NCI-H510A treated with DMSO at 0.1 percent for 48 hours (cell line): ENCODE data around the gene LSM11.
"Not testable (repeated sequence)": the region's sequence is repeated elsewhere in the genome, so short reads cannot be mapped to it uniquely, and the experiment has no call there.

Experiments used
- DNase-seq: peaks from one replicate; lab custom pipeline; 2025; lab: John Stamatoyannopoulos, UW

The LSM11 gene

DNA sequence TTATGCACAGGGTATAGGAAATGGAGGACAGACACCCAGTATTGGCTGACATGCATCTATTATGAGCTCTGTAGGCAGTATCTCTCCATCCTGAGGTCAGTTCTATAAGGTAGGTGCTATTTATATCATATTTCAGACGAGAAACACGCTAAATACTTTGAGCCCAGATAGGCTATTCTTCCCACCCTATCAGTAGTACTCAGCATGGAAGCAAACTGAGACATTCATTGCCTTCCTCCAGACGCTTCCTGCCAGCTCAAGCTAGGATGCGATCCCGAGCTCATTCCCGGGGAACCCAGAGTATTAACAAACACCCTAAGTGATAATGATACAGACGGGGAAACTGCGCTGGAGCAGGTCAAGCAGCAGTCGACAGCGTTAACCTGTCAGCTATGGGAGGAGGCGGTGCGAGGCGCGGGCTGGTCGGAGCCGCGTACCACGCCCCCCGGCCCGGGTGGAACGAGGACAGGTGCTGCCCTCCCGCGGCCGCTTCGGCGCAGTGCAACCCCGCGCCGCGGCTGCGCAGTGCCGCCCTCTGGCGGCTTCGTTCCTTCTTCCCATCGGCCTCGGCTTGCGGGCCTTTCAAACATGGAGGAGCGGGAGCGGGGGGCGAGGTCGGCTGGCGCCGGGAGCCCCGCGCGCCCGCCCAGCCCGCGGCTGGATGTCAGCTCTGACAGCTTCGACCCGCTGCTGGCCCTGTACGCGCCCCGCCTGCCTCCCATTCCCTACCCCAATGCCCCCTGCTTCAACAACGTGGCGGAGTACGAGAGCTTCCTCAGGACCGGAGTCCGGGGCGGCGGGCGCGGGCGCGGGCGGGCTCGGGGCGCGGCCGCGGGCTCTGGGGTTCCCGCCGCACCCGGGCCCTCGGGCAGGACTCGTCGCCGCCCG, at the start of gene LSM11:
Gene LSM11 (plus strand): TSS at position 550 of the 888 bp plus-strand sequence. CDS start 39 bp downstream, at position 589.
- DNase-seq: peak; percentile 69

DNA sequence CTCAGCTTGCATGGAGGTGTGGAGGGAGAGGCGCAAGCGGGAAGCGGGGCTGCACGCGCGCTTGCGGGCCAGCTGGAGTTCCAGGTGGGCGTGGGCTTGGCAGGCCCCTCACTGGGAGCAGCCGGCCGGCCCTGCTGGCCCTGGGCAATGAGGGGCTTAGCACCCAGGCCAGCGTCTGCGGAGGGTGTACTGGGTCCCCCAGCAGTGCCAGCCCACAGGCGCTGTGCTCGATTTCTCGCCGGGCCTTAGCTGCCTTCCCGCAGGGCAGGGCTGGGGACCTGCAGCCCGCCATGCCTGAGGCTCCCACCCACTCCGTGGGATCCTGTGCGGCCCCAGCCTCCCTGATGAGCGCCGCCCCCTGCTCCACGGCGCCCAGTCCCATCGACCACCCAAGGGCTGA, 49.7 kb upstream of the LSM11 start:
- not testable (repeated sequence) for DNase-seq

DNA sequence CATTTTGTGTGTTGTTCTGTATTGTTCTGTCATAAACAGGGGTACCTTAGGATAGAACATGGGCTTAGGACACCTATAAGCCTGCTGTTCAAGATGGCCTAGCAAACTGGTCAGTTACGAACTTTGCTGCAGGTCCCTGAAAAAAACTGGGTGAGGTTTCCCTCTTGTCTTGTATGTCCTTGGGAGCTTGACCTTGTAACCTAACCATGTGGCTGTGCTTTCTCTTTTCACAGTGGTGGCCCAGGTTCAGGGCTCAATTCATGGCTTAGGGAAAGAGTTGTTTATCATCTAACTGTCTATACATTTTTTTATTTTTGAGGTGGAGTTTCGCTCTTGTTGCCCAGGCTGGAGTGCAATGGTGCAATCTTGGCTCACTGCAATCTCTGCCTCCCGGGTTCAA, 47.4 kb upstream of the LSM11 start:
- DNase-seq: not testable (repeated sequence)

DNA sequence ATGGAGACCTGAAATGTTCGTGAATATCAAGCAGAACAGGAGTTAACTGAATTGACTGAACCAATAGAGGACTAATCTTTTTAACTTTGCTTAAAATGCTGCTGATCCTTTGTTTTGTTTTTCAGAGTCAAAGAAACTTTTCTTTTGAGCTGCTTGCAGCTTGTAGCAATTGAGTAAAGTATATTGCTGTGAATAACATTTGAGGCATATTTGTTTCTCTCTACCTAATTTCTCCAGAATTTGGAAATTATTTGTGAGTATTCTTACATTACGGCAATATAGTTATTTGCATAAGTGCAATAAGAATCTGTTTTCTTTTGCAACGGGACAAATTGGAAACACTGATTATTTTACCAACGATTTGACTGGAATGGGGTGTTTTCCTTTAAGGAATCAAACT, 44.8 kb upstream of the LSM11 start:
- not testable (repeated sequence) for DNase-seq

DNA sequence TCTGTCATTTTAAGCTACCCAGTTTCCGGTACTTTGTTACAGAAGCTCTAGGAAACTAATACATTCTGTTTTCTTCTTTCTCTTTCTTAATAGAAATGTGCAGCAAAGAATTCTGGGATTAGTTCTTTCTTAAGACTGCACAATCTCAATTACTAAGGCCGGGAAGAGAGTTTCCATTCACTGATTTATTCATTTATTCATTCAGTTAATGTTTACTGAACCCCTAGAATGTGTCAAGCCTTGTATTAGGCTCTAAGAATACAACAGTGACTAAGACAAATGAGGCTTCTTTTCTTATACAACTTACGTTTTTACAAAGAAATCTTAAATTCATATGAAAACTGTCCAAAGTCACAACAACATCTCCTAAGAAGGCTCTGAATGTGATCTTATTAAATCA, 39.8 kb upstream of the LSM11 start:
- no peak for DNase-seq

DNA sequence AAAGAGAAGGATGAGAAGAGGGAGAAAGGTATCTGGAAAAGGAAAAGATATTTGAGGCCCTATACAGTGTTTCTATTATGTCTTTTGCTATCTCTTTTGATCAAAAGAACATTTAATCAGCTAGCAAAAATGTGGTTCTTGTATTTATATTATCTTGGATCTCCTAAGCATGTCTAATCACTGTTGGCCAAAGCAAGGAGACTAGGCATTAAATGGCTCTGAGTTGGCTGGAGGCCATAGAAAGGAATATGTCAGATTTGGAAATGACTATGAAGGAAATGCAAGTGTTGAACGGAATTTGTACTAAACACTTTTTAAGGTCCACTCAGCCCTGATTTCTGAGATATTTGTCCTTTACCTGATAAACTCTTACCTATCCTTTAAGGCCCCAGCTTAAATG, 34.6 kb upstream of the LSM11 start:
- DNase-seq: no peak

DNA sequence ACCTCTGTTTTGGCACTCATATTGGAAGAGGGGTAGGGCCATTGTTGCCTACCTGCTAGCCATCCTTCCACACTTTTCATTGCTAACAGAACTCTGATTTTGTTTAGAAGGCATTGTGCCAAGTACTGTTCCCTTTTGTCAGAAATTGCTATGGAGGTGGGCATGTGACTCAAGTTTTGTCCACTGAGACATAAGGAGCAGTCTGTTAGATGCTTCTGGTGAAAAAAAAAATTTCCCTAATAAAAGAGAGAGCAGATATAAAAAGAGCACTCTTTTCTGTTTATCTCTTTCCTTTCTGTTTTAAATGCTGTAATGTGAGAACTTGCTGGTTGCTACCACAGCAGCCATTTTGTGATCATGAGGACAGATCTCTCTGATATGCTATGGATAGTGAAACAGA, 34.2 kb upstream of the LSM11 start:
- no peak for DNase-seq

DNA sequence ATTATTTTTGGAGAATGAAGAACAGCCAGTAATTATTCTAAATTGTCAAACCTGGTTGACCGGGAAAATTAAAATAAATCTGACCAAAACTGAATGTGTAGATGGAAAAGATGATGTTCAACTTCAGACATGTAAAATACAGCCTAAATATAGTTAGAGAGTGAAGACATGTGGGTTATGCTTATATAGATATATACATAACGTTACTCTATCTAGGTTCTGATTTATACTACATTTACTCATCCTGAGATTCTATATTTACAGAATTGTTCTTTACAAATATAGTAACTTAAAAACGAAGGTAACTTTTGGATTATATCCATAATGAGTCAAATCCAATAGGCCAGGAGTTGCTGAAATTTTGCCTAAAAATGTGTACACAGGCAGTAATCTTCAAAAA, 33.1 kb upstream of the LSM11 start:
- DNase-seq: no peak

DNA sequence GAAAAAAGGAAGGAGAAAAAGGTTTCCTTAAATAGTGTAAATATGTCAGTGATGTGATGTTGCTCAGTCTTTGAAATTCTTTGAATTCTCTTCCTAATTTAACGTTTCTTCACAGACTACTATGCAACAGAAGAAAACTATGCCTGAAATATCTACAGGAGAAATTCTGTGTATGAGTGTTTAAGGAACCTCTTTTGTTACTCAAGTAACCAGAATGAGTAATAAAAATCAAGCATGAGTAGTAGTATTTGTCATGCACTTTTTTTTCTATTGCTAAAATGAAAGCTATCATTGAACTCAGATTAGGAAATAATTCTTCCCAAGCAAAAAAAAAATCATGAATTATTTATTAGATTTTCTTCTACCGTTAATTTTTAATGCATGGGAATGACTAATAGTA, 32.6 kb upstream of the LSM11 start:
- DNase-seq: no peak

DNA sequence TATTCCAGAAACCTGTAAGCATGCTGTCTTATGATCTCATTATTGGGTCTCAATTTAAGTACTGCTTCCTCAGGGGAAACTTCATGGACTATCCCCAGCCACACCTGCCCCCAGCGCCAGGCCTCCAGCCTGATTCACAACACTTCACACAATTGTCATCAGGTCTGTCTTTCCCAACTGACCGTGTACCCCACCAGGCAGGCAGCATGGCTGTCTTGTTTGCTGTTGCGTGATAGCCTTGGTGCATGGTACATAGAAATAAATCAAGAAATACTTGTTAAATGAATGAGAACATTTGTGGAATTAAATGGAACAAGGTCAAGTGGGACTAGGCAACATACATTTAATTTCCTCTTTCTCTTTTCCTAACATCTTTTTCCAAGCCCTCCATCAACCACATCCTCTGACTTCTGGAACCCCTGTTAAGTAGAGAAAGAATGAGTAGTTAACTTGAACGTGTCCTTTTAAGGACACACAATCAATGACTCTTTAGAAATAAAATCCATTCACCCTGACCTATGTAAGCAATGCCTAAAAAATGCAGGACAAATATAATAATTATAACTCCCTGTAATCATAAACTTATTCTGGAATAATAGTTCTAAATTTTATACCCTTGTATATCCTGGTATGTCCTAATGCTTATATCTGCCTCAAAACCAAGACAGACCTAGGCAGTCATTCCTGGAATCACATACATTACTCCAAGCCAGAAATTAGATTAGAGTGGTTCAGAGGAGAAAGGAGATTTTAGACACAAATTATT, 29.5 kb upstream of the LSM11 start:
- DNase-seq: no peak

DNA sequence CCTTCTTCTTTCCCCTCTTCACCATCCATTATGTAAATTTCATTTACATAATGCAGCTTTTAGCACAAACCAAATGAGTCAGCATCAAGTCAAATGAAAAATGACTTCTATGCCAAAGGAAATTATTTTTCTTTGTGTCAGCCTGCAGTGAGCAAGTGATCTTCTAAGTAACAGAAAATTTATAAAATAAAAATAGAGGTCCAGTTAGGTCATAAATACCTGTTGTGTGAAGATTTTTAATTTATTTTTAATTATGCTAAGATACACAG, 29.0 kb upstream of the LSM11 start:
- DNase-seq: no peak

DNA sequence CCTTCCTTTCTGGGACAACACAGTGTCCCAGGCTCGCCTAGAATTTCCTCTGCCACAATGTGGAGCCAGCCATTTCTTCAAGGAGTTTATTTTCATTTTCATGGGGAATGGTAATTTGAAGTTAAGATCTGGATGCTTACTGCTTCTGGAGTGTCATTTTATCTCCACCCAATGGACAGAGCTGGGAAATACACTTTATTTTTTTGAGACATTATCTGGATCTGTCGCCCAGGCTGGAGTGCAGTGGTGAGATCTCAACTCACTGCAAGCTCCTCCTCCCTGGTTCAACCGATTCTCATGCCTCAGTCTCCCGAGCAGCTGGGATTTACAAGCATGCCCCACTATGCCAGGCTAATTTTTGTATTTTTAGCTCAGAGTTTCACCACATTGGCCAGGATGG, 25.0 kb upstream of the LSM11 start:
- DNase-seq: peak; percentile 0

DNA sequence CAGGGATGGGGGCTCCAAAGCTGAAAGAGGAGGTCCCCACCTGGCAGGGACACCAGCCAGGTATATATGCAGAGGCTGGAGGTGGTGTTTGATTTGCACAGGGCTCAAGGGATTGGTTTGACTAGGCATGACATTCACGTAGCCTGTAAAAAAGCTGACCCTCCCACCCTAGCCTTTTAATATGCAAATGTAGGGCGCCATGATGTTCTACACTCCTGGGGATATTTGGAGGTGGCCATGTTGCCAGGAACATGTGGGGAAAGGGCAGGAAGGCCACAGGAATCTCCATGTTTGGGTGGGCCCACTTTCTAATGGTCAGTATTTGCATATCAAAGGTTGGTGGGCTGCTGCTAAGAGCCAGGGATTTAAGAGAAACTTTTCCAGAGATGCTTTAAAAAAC, 24.3 kb upstream of the LSM11 start:
- DNase-seq: no peak

DNA sequence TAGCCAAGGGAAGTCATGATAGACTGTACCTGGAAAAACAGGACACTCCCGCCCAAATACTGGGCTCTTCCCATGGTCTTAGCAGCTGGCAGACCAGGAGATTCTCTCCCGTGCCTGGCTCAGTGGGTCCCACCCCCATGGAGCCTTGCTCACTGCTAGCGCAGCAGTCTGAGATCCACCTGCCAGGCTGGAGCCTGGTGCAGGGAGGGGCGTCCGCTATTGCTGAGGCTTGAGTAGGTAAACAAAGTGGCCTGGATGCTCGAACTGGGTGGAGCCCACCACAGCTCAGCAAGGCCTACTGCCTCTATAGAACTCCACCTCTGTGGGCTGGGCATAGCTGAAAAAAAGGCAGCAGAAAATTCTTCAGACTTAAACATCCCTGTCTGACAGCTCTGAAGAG, 22.4 kb upstream of the LSM11 start:
- no peak for DNase-seq

DNA sequence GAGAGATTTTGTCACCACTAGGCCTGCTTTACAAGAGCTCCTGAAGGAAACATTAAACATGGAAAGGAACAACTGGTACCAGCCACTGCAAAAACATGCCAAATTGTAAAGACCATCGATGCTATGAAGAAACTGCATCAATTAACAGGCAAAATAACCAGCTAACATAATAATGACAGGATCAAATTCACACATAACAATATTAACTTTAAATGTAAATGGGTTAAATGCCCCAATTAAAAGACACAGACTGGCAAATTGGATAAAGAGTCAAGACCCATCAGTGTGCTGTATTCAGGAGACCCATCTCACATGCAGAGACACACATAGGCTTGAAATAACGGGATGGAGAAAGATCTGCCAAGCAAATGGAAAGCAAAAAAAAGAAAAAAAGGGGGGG, 20.6 kb upstream of the LSM11 start:
- DNase-seq: not testable (repeated sequence)

DNA sequence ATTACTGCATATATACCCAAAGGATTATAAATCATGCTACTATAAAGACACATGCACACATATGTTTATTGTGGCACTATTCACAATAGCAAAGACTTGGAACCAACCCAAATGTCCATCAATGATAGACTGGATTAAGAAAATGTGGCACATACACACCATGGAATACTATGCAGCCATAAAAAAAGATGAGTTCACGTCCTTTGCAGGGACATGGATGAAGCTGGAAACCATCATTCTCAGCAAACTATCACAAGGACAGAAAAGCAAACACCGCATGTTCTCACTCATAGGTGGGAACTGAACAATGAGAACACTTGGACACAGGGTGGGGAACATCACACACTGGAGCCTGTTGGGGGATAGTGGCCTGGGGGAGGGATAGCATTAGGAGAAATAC, 16.9 kb upstream of the LSM11 start:
- DNase-seq: not testable (repeated sequence)

DNA sequence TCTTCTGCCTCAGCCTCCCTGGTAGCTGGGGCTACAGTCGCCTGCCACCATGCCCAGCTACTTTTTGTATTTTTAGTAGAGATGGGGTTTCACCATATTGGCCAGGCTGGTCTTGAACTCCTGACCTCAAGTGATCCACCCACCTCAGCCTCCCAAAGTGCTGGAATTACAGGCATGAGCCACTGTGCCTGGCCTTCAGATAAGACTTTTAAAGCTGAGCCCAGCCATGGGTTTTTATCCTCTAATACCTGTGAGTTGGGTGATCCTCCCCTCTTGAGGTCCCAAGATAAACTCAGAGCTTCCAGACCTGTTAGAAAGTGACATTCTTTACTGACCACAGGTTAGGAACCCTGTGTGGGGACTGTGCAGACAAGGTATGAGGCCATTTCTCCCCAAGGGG, 15.7 kb upstream of the LSM11 start:
- not testable (repeated sequence) for DNase-seq

DNA sequence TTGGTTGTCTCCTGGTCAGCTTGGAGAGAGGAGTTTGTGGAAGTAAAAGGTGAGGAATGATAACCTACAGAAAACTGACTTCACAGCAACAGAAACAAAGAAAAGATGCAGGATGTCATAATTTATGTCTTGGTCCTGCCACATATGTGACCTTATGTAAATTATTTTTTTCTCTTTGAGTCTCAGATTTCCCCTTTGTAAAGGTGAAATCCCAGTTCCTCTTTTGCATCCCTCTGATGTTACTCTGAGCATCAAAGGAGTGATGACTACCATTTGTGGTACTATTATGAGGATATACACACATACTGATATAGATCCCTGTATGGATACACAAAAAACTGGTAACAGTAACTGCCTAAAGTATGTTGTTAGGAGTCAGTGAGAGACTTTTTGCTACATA, 13.7 kb upstream of the LSM11 start:
- no peak for DNase-seq

DNA sequence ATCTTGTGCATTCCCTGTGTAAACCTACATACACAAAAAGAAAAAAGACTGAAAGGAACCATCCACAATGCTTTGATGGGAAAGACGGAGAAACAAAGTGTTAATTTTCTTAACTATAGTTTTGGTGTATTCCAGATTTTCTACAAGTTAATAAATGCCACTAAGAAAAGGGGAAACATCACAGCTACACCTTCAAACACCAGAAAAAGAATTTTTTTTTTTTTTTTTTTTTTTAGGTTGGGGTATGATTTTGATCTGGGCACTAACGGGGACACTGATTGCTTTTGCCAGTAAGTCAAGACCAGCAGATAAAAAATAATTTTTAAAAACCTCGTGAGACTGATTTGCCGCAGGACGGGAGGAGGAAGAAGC, 12.6 kb upstream of the LSM11 start:
- no peak for DNase-seq

DNA sequence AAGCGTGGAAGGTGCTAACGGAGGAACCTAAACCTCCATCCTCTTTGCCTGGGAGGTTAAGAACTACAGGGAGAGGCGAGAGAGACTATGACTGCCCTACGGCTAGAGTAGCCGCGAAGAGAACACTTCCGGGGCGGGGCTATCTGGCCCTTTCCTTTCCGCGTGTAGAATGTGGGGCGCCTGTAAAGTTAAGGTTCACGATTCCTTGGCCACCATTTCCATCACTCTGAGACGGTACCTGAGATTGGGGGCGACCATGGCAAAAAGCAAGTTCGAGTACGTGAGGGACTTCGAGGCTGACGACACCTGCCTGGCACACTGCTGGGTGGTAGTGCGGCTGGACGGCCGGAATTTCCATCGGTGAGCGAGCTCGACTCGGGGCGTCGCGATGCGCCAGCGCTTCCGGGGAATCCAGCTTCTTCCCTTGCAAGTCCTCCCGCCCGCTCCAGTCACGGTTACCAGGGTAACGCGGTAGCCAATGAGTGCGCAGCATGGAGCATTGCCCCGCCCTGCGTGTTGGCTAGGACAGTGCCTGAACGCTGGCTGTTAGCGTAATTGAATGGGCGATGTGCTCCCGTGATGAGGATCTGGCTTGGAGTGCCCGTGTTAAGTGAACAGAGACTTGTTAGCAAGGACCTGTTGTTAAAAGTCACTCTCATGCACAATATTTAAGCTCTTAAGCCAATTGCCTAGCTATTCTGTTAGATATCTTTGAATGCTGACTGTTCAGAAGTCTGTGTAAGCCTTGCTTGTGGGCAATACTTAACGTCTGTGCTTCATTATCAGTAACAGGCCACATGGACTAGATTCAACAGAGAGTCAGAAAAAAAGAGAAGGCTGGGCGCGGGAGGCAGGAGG, 12.0 kb upstream of the LSM11 start, which contains the start of gene THG1L:
Gene THG1L (plus strand): TSS at position 149 of the 858 bp plus-strand sequence. CDS start 21 bp downstream, at position 170.
- peak; percentile 86 for DNase-seq

DNA sequence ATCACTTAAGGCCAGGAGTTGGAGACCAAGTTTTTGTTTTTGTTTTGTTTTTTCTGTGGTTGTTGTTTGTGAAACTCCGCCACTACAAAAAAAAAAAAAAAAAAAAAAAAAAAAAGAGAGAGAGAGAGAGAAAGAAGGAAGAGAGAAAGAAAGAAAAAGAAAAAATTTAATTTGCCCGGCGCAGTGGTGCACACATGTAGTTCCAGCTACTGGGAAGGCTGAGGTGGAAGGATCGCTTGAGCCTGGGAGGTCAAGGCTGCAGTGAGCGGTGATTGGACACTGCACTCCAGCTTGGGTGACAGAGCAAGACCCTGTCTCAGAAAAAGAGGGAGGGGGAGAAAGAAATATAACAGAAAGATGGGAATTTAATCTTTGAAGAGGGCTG, 11.4 kb upstream of the LSM11 start:
- DNase-seq: no peak

DNA sequence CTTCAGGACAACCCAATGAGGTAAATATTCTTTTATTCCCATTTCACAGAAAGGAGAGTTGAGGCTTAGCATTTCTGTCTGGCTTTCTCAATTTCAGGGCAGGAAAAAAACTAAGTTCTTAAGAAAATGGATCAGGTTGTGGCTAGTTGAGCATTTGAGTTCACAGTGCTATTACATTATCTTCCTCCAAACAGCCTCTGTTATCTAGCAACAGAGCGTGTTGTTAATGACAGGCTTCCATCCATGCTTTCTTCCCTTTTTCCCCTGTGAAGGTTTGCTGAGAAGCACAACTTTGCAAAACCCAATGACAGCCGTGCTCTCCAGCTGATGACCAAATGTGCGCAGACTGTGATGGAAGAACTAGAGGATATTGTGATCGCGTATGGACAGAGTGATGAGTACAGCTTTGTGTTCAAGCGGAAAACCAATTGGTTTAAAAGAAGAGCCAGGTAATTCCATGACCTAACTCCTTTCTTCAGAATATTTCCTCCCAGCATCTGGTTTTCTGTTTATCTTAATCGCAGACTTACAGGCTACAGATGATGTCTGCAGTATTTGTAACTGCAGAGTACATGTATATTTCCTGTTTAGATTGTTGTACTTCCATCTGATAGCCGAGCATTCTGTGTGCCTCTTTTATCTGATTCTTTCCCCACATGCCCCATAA, 10.8 kb upstream of the LSM11 start:
- DNase-seq: no peak
